HepG2 (cell line): Measurements from ENCODE around the gene HNRNPC. TPM values are rescaled to one million over a fixed set of nuclear protein-coding genes. Genes with fewer than 3 reads are reported as not detected.
A peak's percentile ranks its signal among the peaks of the same experiment; 100 is the strongest.

ENCODE experiments used
- E2F2 ChIP-seq: sonication (generic); formaldehyde crosslinking; IDR thresholded peaks from 2 replicates; pipeline ENCODE4 v1.4.0; 2020; ENCODE audit warnings: missing genetic modification reagents, borderline replicate concordance
- FOXP4 ChIP-seq: sonication (generic); formaldehyde crosslinking; IDR thresholded peaks from 2 replicates; pipeline ENCODE4 v1.4.0; 2020; ENCODE audit warnings: missing genetic modification reagents
- FUBP1 ChIP-seq: sonication (generic); formaldehyde crosslinking; IDR thresholded peaks from 2 replicates; pipeline ENCODE4 v1.5.1; 2020; ENCODE audit warnings: missing genetic modification reagents, mild to moderate bottlenecking, borderline replicate concordance
- ISL2 ChIP-seq: sonication (generic); formaldehyde crosslinking; IDR thresholded peaks from 2 replicates; pipeline ENCODE4 v1.5.0; 2020; ENCODE audit warnings: missing genetic modification reagents
- ISX ChIP-seq: sonication (generic); formaldehyde crosslinking; conservative IDR thresholded peaks from 2 replicates; pipeline ENCODE4 v1.5.0; 2020; ENCODE audit warnings: missing genetic modification reagents
- MAFF ChIP-seq: IDR thresholded peaks from 2 replicates; pipeline ENCODE4 v1.6.1; 2011; ENCODE audit warnings: low read depth, low read length, improper control_type of control experiment
- RARA ChIP-seq: IDR thresholded peaks from 2 replicates; pipeline ENCODE4 v1.6.1; 2016; ENCODE audit warnings: missing genetic modification reagents, missing compliant biosample characterization
- RERE ChIP-seq: IDR thresholded peaks from 2 replicates; pipeline ENCODE4 v1.6.1; 2016; ENCODE audit warnings: low read depth, missing genetic modification reagents, missing compliant biosample characterization
- RXRA ChIP-seq: sonication (generic); formaldehyde crosslinking; IDR thresholded peaks from 2 replicates; pipeline ENCODE4 v1.5.1; 2020; ENCODE audit warnings: missing genetic modification reagents
- SRF ChIP-seq: IDR thresholded peaks from 2 replicates; pipeline ENCODE4 v1.6.1; 2011; ENCODE audit warnings: mild to moderate bottlenecking, low read depth, low read length, moderate library complexity
- TARDBP ChIP-seq: sonication (generic); formaldehyde crosslinking; IDR thresholded peaks from 2 replicates; pipeline ENCODE4 v1.8.0; 2022; ENCODE audit warnings: mild to moderate bottlenecking, missing genetic modification reagents
- TEAD3 ChIP-seq: optimal IDR thresholded peaks from 2 replicates; pipeline ENCODE3; 2016; ENCODE audit warnings: borderline replicate concordance
- ZNF253 ChIP-seq: sonication (generic); formaldehyde crosslinking; IDR thresholded peaks from 2 replicates; pipeline ENCODE4 v1.8.0; 2022; ENCODE audit warnings: mild to moderate bottlenecking, missing genetic modification reagents, borderline replicate concordance
- ZNF678 ChIP-seq: sonication (generic); formaldehyde crosslinking; IDR thresholded peaks from 2 replicates; pipeline ENCODE4 v1.4.0; 2020; ENCODE audit warnings: mild to moderate bottlenecking, missing genetic modification reagents
- ZNF687 ChIP-seq: sonication (generic); formaldehyde crosslinking; IDR thresholded peaks from 2 replicates; pipeline ENCODE4 v1.5.1; 2020; ENCODE audit warnings: mild to moderate bottlenecking, missing genetic modification reagents, moderate library complexity
- ZZZ3 ChIP-seq: sonication (generic); formaldehyde crosslinking; IDR thresholded peaks from 2 replicates; pipeline ENCODE4 v1.4.0; 2020; ENCODE audit warnings: missing genetic modification reagents, mild to moderate bottlenecking, borderline replicate concordance
- polyA plus RNA-seq, 8 experiments: library from polyadenylated mRNA; depleted of rRNA in 3 of 8; stranded (reverse) in 7 of 8; unstranded in 1 of 8; fragments of >200 nt; fragmentation: Illumina TruSeq in 4 of 8; extraction: Trizol in 4 of 8; gene quantifications; 2 replicates each; pipeline versions ENCODE4 v1.2.1 to v1.2.3, GENCODE V29; 2011 to 2016; ENCODE audit warnings: low read depth in 4 of 8, missing spikeins in 1 of 8, mixed read lengths in 1 of 8; ENCODE audit not compliant: insufficient read depth in 1 of 8
- total RNA-seq, 5 experiments: library from RNA; depleted of rRNA; stranded (reverse); fragments of >200 nt; fragmentation: Illumina TruSeq; extraction: Trizol; gene quantifications; 2 replicates each; pipeline ENCODE4 v1.2.3, GENCODE V29; 2016; ENCODE audit warnings: low read depth in 1 of 5

The HNRNPC gene
- total and polyA plus RNA-seq, 2 of the 13 experiments (the other 11 are each of a cell fraction or from before 2014, with no cell fraction given) = 628 to 1,099 TPM

GRCh38 chr14:21308132-21308478 lies 38.9 kb upstream of the HNRNPC start (continued):
- TF ChIP-seq ZNF678 (CRISPR knock-in tag) (no peak), FOXP4 (CRISPR knock-in tag) (peak; percentile 28; the same call in 1 of the 2 replicates), ZZZ3 (CRISPR knock-in tag) (no peak), ISX (CRISPR knock-in tag) (no peak), RXRA (CRISPR knock-in tag) (no peak), TARDBP (CRISPR knock-in tag) (no peak), TEAD3 (CRISPR knock-in tag) (peak; percentile 30), ISL2 (CRISPR knock-in tag) (no peak), SRF (no peak), E2F2 (no peak), ZNF687 (CRISPR knock-in tag) (no peak), RARA (CRISPR knock-in tag) (peak; percentile 91), ZNF253 (CRISPR knock-in tag) (no peak), MAFF (no peak), RERE (0 out of 2 replicates have a peak, but pooled peaks have one; percentile 18), FUBP1 (CRISPR knock-in tag) (no peak; the same call in 1 of the 2 replicates)
